Ovary (tissue), 3 donors: ENCODE results near the gene PAK1.

Source experiments
- CTCF ChIP-seq, 3 donors: fragments of 450-650 bp in 2 of 3; fragments of 200-600 bp in 1 of 3; IDR thresholded peaks; one replicate each; pipeline versions ENCODE4 v1.5.1 to v1.8.0; 2016 to 2022; ENCODE audit warnings: antibody characterized with exemption in 3 of 3, mild to moderate bottlenecking in 1 of 3
- EP300 ChIP-seq: sonication (generic); formaldehyde crosslinking; IDR thresholded peaks from one replicate; pipeline ENCODE4 v1.6.1; 2017; ENCODE audit warnings: antibody characterized with exemption
- POLR2A ChIP-seq: fragments of 450-650 bp; IDR thresholded peaks from one replicate; pipeline ENCODE4 v1.6.1; 2017; ENCODE audit warnings: antibody characterized with exemption, mild to moderate bottlenecking, moderate library complexity
- donor health status: DM: no; HTN: no; CAD: no.

- no peak for TF ChIP-seq POLR2A
- TF ChIP-seq CTCF (IDR thresholded peaks at IDR 0.05) = no peak
- no peak for TF ChIP-seq EP300
Observed at GRCh38 chr11:77487790-77488189, 13.9 kb upstream of the PAK1 start.
